WTC11 (cell line): ENCODE results near the gene VSIR. TPM values are rescaled to one million over a fixed set of nuclear protein-coding genes. Genes with fewer than 3 reads are reported as not detected.

ENCODE experiments used
- ATAC-seq: fragments of 200-7000 bp; cut with Tn5 transposase; 2 replicates; pipeline ENCODE4 v1.10.0; 2021; ENCODE audit warnings: mild to moderate bottlenecking, moderate library complexity
- CTCF ChIA-PET: fragments of 300-600 bp; sonication (Branson Sonifier 250); formaldehyde crosslinking; loops from one replicate; lab custom pipeline; 2021; ENCODE audit warnings: antibody characterized with exemption; lab: Charles Lee
- POLR2A ChIA-PET: fragments of 350-600 bp; sonication (Branson Sonifier 250); formaldehyde crosslinking; loops from one replicate; lab custom pipeline; 2021; ENCODE audit warnings: antibody characterized with exemption; lab: Charles Lee
- DNase-seq: peaks from one replicate; pipeline ENCODE4 v3.0.0; 2021; ENCODE audit warnings: low spot score
- H3K27ac Mint-ChIP-seq: 2 replicates; pipeline ENCODE4 v1.8.0; 2021; ENCODE audit warnings: mixed read lengths
- H3K27me3 Mint-ChIP-seq: 2 replicates; pipeline ENCODE4 v1.8.0; 2021; ENCODE audit warnings: low read depth, mild to moderate bottlenecking, moderate library complexity, mixed read lengths
- H3K36me3 Mint-ChIP-seq: 2 replicates; pipeline ENCODE4 v1.8.0; 2021; ENCODE audit warnings: mixed read lengths
- H3K4me1 Mint-ChIP-seq: 2 replicates; pipeline ENCODE4 v1.8.0; 2022; ENCODE audit warnings: mixed read lengths
- H3K4me3 Mint-ChIP-seq: 2 replicates; pipeline ENCODE4 v1.8.0; 2021; ENCODE audit warnings: mild to moderate bottlenecking, moderate library complexity, mixed read lengths
- H3K9me3 Mint-ChIP-seq: 2 replicates; pipeline ENCODE4 v1.8.0; 2021; ENCODE audit warnings: mixed read lengths
- AFF4 ChIP-seq: sonication (generic); formaldehyde crosslinking; IDR thresholded peaks from 2 replicates; pipeline ENCODE4 v1.8.1; 2023; ENCODE audit warnings: mild to moderate bottlenecking, missing genetic modification reagents, borderline replicate concordance
- ATF2 ChIP-seq: sonication (generic); formaldehyde crosslinking; IDR thresholded peaks from 2 replicates; pipeline ENCODE4 v1.8.1; 2022; ENCODE audit warnings: low read depth, missing genetic modification reagents, borderline replicate concordance
- ATF3 ChIP-seq: sonication (generic); formaldehyde crosslinking; conservative IDR thresholded peaks from 2 replicates; pipeline ENCODE4 v1.8.1; 2022; ENCODE audit warnings: mild to moderate bottlenecking, missing genetic modification reagents
- CTCF ChIP-seq: fragments of 200-600 bp; IDR thresholded peaks from 2 replicates; pipeline ENCODE4 v1.8.0; 2022; ENCODE audit warnings: antibody characterized with exemption
- E2F4 ChIP-seq: sonication (generic); formaldehyde crosslinking; IDR thresholded peaks from 2 replicates; pipeline ENCODE4 v1.8.1; 2022; ENCODE audit warnings: low read depth, mild to moderate bottlenecking, moderate library complexity, missing genetic modification reagents, borderline replicate concordance
- E2F5 ChIP-seq: sonication (generic); formaldehyde crosslinking; IDR thresholded peaks from 2 replicates; pipeline ENCODE4 v1.8.1; 2022; ENCODE audit warnings: mild to moderate bottlenecking, moderate library complexity, missing genetic modification reagents
- ESRRA ChIP-seq: sonication (generic); formaldehyde crosslinking; IDR thresholded peaks from 2 replicates; pipeline ENCODE4 v1.8.1; 2022; ENCODE audit warnings: mild to moderate bottlenecking, missing genetic modification reagents, borderline replicate concordance
- HMGA2 ChIP-seq: fragments of 250-450 bp; sonication (Bioruptor Pico); IDR thresholded peaks from 2 replicates; pipeline ENCODE4 v1.4.0; 2021; ENCODE audit warnings: mild to moderate bottlenecking, moderate library complexity
- NR2C2 ChIP-seq: sonication (generic); formaldehyde crosslinking; IDR thresholded peaks from 2 replicates; pipeline ENCODE4 v1.8.0; 2022; ENCODE audit warnings: mild to moderate bottlenecking, missing genetic modification reagents
- PREB ChIP-seq: sonication (generic); formaldehyde crosslinking; IDR thresholded peaks from 2 replicates; pipeline ENCODE4 v1.8.1; 2022; ENCODE audit warnings: mild to moderate bottlenecking, missing genetic modification reagents, moderate library complexity, borderline replicate concordance
- RELA ChIP-seq: sonication (generic); formaldehyde crosslinking; IDR thresholded peaks from 2 replicates; pipeline ENCODE4 v1.8.1; 2022; ENCODE audit warnings: missing genetic modification reagents, mild to moderate bottlenecking, borderline replicate concordance
- RORB ChIP-seq: fragments of 250-450 bp; sonication (Bioruptor Pico); IDR thresholded peaks from 2 replicates; pipeline ENCODE4 v1.9.0; 2021; ENCODE audit warnings: mild to moderate bottlenecking
- SP1 ChIP-seq: sonication (generic); formaldehyde crosslinking; conservative IDR thresholded peaks from 2 replicates; pipeline ENCODE4 v1.8.1; 2022; ENCODE audit warnings: missing genetic modification reagents
- TCF7 ChIP-seq: sonication (generic); formaldehyde crosslinking; IDR thresholded peaks from 2 replicates; pipeline ENCODE4 v1.8.0; 2022; ENCODE audit warnings: mild to moderate bottlenecking, low read depth, missing genetic modification reagents, moderate library complexity
- TP53 ChIP-seq: sonication (generic); formaldehyde crosslinking; IDR thresholded peaks from 2 replicates; pipeline ENCODE4 v1.8.1; 2023; ENCODE audit warnings: mild to moderate bottlenecking, missing genetic modification reagents
- ZMAT4 ChIP-seq: fragments of 250-450 bp; sonication (Bioruptor Pico); IDR thresholded peaks from 2 replicates; pipeline ENCODE4 v1.9.0; 2021; ENCODE audit warnings: mild to moderate bottlenecking
- ZNF425 ChIP-seq: fragments of 250-450 bp; sonication (Bioruptor Pico); conservative IDR thresholded peaks from 2 replicates; pipeline ENCODE4 v1.9.0; 2021; ENCODE audit warnings: mild to moderate bottlenecking
- ZNF532 ChIP-seq: fragments of 250-450 bp; sonication (Bioruptor Pico); IDR thresholded peaks from 2 replicates; pipeline ENCODE4 v1.9.0; 2021; ENCODE audit warnings: mild to moderate bottlenecking, borderline replicate concordance
- total RNA-seq: library from RNA; stranded (reverse); gene quantifications from 3 replicates; pipeline ENCODE4 v1.2.3, GENCODE V29; 2021

Gene VSIR
- total RNA-seq, 1 experiment from 2014 or later: 0.74 TPM

GRCh38 chr10:71726580-71727104 lies 46.7 kb downstream of the VSIR start:
- ATAC-seq (no peak), DNase-seq (no peak)
- ChIA-PET POLR2A (no interaction called here), CTCF (interaction anchor here (0.9 kb wide), 1 partner anchor 85 kb away, joined by 4 read pairs; no protein-coding TSS in a partner anchor)
- no peaks in the 10 kb centered on the region for H3K27me3 Mint-ChIP-seq
- no peaks in the 10 kb centered on the region for H3K9me3 Mint-ChIP-seq
- H3K4me3 Mint-ChIP-seq: no peak overlapping the region
- H3K36me3 Mint-ChIP-seq: no peaks in the 10 kb centered on the region
- no peak for TF ChIP-seq SP1
- no peak for TF ChIP-seq NR2C2 (CRISPR knock-in tag)
- TF ChIP-seq HMGA2 (CRISPR knock-in tag): no peak
- no peak for TF ChIP-seq ZMAT4
- TF ChIP-seq AFF4: no peak
- TF ChIP-seq TCF7 (CRISPR knock-in tag): no peak
- TF ChIP-seq RELA (CRISPR knock-in tag): no peak
- no peak for TF ChIP-seq TP53 (CRISPR knock-in tag)
- TF ChIP-seq ESRRA (CRISPR knock-in tag): no peak
- no peak for TF ChIP-seq ATF2 (CRISPR knock-in tag)
- no peak for TF ChIP-seq ATF3 (CRISPR knock-in tag)
- no peak for TF ChIP-seq PREB (CRISPR knock-in tag)
- no peak for TF ChIP-seq CTCF
- no peak for TF ChIP-seq ZNF425 (CRISPR knock-in tag)
- TF ChIP-seq E2F5 (CRISPR knock-in tag): no peak
- no peak for TF ChIP-seq ZNF532 (CRISPR knock-in tag)
- no peak for TF ChIP-seq E2F4
- TF ChIP-seq RORB (CRISPR knock-in tag): no peak
- H3K27ac Mint-ChIP-seq: no peak overlapping the region
- H3K4me1 Mint-ChIP-seq: no peaks in the 10 kb centered on the region
